Inflammatory macrophage treated with lipopolysaccharide for 4 hours (primary cell): ENCODE results near the gene ACAP1.
"Not testable (repeated sequence)": the region's sequence is repeated elsewhere in the genome, so short reads cannot be mapped to it uniquely, and the experiment has no call there.

ENCODE experiments used
- DNase-seq: peaks from one replicate; pipeline ENCODE4 v3.0.0-alpha.2; 2020

Gene ACAP1

DNA sequence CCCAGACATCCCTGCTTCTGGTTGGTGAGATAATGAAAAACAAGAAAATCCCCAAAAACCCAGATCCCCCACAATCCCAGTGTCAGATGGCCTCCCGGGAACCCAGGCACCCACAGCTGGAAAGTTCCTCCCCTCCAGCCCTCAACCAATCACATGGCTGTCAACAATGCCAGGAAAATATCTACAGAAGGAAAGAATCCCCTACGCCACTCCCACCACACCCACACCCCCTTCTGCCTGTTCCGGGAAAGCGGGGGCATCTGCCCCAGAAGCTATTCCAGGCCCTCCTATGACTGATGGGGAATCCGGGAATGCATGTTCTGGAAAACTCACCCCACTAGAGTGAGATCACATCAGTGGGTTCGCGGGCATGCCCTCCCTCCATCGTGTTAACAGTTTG is 20.4 kb downstream of the ACAP1 start:
- no peak for DNase-seq

- no peak for DNase-seq
Observed at GRCh38 chr17:7357381-7357780, 21.1 kb downstream of the ACAP1 start.

GRCh38 chr17:7361906-7362305 is 25.6 kb downstream of the ACAP1 start:
- DNase-seq = no peak

DNA sequence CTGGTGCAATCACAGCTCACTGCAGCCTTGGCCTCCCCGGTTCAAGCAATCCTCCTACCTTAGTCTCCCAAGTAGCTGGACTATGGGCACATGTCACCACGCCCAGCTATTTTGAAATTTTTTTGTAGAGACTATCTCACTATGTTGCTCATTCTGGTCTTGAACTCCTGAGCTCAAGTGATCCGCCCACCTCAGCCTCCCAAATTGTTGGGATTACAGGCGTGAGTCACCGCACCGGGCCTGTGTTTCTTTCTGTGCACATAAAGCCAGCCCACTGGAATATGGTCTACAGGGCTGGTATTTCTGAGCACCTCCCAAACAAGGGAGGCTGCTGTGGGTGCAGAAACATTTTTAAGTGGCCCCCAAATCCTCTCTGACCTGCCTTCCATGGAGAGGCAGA is 27.0 kb downstream of the ACAP1 start:
- DNase-seq = peak; percentile 15

DNA sequence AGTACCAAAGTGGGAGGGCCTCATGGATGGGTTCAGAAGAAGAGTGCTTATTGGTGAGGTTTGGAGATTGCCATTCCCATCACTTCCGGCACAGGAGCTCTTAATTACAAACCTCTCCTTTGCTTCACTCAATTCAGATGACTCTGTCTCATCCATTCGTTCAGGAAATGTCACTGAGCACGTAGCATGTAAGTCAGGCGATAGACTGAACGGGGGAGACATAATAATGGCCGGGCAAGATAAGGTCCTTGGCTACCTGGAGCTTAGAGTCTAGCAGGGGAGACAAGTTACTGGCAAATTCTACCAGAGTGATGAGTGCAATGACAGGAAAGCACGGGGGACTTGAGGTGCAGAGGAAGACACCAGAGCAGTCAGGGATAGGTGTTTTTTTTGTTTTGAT is 29.6 kb downstream of the ACAP1 start:
- not testable (repeated sequence) for DNase-seq

DNA sequence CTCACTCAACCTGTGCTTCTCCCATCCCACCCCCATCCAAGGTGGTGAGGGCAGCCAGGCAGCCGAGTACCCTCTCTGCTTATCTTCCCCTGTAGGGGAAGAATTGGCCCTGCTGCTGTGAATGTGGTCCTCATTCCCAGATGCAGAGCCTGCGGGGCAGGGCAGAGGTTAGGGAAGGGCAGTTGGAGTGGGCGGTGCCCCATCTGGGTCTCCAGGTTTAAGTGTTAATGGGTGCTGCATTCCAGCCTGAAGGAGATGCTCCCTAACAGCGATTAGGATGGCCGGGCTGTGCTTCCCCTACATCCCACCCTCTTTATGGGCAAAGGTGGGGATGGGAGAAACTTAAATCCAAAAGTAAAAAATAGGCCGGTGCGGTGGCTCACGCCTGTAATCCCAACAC is 30.8 kb downstream of the ACAP1 start:
- no peak for DNase-seq

DNA sequence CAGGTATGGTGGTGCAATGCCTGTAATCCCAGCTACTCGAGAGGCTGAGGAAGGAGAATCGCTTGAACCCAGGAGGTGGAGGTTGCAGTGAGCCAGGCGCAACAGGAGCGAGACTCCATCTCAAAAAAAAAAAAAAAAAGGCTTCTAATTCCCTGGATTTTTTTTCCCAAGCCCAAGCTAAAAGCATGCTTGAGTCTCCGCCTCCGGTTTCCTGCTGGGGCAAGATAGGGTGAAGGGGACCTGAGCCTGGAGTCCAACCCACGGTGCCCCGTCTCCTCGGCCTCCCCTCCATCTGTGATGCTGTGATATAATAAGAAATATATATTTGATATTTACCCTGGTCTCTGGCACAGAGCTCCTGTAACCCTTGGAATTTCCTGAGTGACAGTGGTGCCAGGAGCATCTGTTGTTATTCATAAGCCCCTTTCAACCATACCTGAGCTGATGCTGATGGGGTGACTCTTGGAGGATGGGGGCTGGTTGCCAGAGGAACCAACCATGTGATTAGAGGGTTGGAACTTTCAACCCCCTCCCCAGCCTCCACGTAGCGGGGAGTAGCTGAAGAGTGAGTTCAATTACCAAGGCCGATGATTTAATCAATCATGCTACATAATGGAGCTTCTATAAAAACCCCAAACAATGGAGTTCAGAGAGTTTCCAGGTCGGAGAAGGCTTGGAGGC is 31.7 kb downstream of the ACAP1 start:
- no peak for DNase-seq

- not testable (repeated sequence) for DNase-seq
Observed at GRCh38 chr17:7368599-7368994, 32.3 kb downstream of the ACAP1 start.

DNA sequence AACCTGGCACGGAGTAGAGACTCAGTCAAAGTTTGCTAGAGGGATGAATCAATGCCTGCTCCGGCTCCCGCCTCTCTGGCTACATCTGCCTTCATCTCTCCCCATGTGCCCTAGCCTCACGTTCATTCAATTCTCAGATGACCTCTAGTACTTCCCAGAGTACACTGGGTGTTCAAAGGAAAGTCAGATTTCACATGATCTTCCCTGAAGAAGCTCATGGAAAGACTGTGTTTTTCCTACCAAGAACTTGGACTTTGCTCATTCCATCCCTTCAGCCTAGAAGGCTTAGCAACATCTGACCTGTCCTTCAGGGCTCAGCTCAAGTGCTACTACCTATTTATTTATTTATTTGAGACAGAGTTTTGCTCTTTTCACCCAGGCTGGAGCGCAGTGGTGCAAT is 33.5 kb downstream of the ACAP1 start:
- DNase-seq = no peak

- DNase-seq = no peak
Observed at GRCh38 chr17:7370853-7371252, 34.5 kb downstream of the ACAP1 start.

- no peak for DNase-seq
Observed at GRCh38 chr17:7374353-7374752, 38.0 kb downstream of the ACAP1 start.

DNA sequence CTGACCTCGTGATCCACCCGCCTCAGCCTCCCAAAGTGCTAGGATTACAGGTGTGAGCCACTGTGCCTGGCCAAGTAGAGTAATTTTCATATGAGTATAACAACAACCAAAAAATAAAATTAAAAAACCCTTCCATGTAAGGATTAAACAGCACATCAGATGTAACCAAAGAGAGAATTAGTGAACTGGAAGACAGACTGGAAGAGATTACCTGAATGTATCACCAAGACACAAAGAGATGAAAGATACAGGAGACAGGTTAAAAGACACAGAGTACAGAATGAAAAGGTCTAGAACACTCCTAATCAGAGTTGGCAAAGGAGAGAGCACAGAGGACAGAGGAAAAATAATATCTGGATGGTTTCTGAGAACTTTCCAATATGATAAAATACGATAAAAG is 42.8 kb downstream of the ACAP1 start:
- DNase-seq = no peak

- DNase-seq = peak; percentile 10
Observed at GRCh38 chr17:7380321-7380720, 44.0 kb downstream of the ACAP1 start.

- DNase-seq = no peak
Observed at GRCh38 chr17:7380855-7381683, 44.7 kb downstream of the ACAP1 start, which contains the start of gene TNK1. TSS of gene TNK1 (plus strand) at chr17:7381089. CDS start at chr17:7382927, 1,838 bp downstream.

- DNase-seq = no peak
Observed at GRCh38 chr17:7382901-7383300, 46.6 kb downstream of the ACAP1 start.

DNA sequence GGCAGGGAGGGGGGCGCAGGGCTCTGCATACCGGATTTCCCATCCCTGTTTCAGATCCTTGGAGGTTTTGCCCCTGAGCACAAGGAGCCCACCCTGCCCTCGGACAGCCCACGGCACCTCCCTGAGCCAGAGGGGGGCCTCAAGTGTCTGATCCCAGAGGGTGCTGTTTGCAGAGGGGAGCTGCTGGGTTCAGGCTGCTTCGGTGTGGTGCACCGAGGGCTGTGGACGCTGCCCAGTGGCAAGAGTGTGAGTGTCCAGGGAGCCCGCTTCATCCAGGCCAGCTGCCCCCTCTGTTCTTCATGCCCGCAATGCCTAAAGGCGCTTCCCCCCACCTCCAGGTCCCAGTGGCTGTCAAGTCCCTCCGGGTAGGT is 47.0 kb downstream of the ACAP1 start:
- no peak for DNase-seq

DNA sequence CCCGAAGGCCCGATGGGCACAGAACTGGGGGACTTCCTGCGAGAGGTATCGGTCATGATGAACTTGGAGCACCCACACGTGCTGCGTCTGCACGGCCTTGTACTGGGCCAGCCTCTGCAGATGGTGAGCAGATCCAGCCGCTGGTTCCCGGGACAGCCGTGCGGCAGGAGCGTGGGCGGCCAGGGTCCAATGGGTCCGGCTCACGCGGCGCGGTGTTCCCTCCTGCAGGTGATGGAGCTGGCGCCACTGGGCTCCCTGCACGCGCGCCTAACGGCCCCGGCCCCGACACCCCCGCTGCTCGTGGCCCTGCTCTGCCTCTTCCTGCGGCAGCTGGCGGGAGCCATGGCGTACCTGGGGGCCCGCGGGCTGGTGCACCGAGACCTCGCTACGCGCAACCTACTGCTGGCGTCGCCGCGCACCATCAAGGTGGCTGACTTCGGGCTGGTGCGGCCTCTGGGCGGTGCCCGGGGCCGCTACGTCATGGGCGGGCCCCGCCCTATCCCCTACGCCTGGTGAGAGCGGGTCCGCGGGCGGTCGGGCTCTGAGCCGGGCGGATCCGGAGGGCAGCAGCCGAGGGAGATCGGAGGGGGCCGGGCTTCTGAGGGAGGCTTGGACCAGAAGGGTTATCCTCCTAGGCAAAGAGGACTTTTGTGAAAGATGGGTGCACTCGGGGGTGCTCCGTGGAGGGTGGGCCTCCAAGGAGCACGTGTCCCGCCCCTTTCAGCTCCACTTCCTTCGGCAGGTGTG is 47.6 kb downstream of the ACAP1 start:
- peak; percentile 26 for DNase-seq

GRCh38 chr17:7384489-7385081 is 48.3 kb downstream of the ACAP1 start:
- no peak for DNase-seq

GRCh38 chr17:7388856-7389255 is 52.5 kb downstream of the ACAP1 start:
- no peak for DNase-seq

DNA sequence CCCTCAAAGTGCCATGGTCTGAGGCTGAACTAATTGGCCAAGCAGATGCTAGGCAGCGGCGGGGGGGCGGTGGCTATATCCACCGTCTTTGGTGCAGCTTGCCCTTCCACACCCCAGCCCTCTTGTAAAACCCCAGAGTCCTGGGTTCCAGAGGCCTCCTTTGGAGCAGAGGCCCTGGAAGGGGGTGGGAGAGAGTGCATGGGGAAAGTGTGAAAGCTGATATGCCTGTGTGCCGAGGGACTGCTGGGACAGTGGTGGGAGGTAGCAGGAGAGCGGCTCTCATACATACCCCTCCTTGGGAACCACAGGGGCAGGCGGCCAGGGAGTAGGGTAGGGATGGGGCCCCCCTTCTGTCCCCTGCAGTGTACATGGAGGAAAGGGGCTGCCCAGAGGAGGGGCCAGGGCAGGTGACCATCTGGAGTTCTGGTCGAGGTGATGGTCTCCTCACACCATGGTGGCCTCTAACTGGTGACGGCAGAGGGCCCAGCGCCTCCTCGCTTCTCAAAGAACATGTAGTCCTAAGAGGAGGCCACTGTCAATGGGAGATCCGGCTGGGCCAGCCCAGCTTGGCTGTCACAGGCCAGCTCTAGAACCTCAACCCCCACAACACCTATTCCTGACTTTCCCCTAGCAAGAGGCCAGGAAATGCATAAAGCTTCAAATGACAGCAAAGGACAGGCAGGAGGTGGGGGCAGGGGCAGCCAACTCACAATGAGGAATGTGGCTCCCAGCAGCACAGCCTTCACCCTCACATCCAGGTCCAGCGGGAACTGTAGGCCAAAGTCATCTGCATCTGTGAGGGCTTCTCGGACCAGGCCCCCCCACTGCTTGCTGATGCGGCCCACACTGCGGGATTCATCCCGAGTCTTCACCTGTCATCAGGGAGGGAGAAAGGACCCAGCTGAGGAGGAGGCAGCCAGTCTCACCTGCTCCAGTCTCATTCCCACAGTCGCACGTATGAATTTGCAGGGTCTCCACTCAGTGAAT is 53.9 kb downstream of the ACAP1 start:
- no peak for DNase-seq

DNA sequence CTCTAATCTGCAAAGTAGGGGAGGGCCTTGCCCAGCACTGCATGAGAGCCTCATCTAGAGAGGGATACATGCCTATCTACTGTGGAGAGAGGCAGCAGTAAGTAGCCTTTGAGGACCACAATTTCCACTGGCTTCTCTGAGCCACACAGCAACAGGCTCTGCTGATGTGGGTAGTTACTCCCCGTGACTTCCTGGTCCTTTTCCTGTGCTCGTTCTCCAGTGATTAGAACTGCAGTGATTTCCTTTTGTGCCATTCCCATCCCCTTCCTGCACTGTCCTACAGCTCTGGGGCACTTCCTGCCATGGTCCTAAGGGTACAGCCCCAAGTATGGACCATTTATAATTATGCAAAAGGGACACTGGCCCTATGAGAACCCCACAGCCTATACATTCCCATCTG is 55.0 kb downstream of the ACAP1 start:
- DNase-seq = no peak
